PC-9 (cell line): ENCODE measurements around the gene ITGAE.

Experiments used
- EZH2 ChIP-seq: fragments of 200-600 bp; sonication (generic); IDR thresholded peaks from 2 replicates; pipeline ENCODE4 v1.8.0; 2017; ENCODE audit warnings: antibody characterized with exemption, low read depth
- TF ChIP-seq, protein P1 (sequence below): fragments of 200-600 bp; sonication (generic); conservative IDR thresholded peaks from 2 replicates; pipeline ENCODE4 v1.6.1; 2017; ENCODE audit warnings: mixed run types, antibody characterized with exemption, mild to moderate bottlenecking, moderate library complexity

DNA sequence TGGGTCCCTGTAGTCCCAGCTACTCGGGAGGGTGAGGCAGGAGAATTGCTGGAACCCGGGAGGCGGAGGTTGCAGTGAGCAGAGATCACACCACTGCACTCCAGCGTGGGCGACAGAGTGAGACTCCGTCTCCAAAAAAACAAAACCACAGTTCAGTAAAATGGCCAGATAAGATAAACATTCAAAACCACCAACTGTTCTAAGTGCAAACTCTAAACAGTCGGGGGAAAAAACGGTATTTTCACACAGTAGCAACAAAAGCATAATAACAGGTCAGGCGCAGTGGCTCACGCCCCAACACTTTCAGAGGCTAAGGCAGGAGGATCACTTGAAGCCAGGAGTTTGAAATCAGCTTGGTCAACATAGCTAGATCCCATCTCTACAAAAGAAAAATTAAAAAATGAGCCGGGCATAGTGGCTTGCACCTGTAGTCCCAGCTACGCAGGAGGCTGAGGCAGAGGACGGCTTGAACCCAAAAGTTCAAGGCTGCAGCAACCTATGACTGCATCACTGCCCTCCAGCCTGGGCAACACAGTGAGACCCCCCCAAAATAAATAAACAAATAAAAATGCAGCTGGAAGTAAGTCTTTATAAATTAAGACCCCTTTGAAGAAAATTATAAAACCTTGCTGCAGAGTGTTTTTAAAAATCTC is 88.1 kb downstream of the ITGAE start:
- TF ChIP-seq, protein P1, sequence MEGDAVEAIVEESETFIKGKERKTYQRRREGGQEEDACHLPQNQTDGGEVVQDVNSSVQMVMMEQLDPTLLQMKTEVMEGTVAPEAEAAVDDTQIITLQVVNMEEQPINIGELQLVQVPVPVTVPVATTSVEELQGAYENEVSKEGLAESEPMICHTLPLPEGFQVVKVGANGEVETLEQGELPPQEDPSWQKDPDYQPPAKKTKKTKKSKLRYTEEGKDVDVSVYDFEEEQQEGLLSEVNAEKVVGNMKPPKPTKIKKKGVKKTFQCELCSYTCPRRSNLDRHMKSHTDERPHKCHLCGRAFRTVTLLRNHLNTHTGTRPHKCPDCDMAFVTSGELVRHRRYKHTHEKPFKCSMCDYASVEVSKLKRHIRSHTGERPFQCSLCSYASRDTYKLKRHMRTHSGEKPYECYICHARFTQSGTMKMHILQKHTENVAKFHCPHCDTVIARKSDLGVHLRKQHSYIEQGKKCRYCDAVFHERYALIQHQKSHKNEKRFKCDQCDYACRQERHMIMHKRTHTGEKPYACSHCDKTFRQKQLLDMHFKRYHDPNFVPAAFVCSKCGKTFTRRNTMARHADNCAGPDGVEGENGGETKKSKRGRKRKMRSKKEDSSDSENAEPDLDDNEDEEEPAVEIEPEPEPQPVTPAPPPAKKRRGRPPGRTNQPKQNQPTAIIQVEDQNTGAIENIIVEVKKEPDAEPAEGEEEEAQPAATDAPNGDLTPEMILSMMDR, result no peak
- TF ChIP-seq EZH2, result no peak
